Liver (tissue), 9 donors: ENCODE measurements around the gene CPA1. TPM values are rescaled to one million over a fixed set of nuclear protein-coding genes. Genes with fewer than 3 reads are reported as not detected.

Experiments used
- DNase-seq: peaks from one replicate; pipeline ENCODE4 v3.0.0-alpha.2; 2017; ENCODE audit warnings: low spot score
- H3K27ac ChIP-seq, 2 donors: one replicate each; pipeline ENCODE4 v1.7.0; 2013; ENCODE audit warnings: inconsistent platforms in 2 of 2, low read length in 2 of 2, control low read depth in 1 of 2, low read depth in 1 of 2, mild to moderate bottlenecking in 1 of 2
- H3K27me3 ChIP-seq, 4 donors: one replicate each; pipeline versions ENCODE4 v1.6.1 to v1.7.0; 2013; ENCODE audit warnings: low read length in 3 of 4, inconsistent platforms in 1 of 4, mild to moderate bottlenecking in 1 of 4, moderate library complexity in 1 of 4; ENCODE audit not compliant: control insufficient read depth in 4 of 4, insufficient read depth in 4 of 4
- H3K36me3 ChIP-seq, 4 donors: one replicate each; pipeline versions ENCODE4 v1.6.1 to v1.7.0; 2013; ENCODE audit warnings: low read length in 3 of 4, mild to moderate bottlenecking in 3 of 4, low read depth in 1 of 4, moderate library complexity in 1 of 4; ENCODE audit not compliant: control insufficient read depth in 4 of 4, insufficient read depth in 3 of 4
- H3K4me1 ChIP-seq, 4 donors: one replicate each; pipeline versions ENCODE4 v1.6.1 to v1.7.0; 2013; ENCODE audit warnings: low read length in 3 of 4, mild to moderate bottlenecking in 3 of 4, moderate library complexity in 1 of 4; ENCODE audit not compliant: control insufficient read depth in 4 of 4, insufficient read depth in 4 of 4
- H3K4me3 ChIP-seq, 3 donors: one replicate each; pipeline versions ENCODE4 v1.6.1 to v1.7.0; 2013; ENCODE audit warnings: low read length in 3 of 3, control low read depth in 1 of 3, low read depth in 1 of 3, mild to moderate bottlenecking in 1 of 3
- H3K9ac ChIP-seq, 2 donors: one replicate each; pipeline ENCODE4 v1.7.0; 2013; ENCODE audit warnings: low read length in 2 of 2, mild to moderate bottlenecking in 2 of 2, moderate library complexity in 2 of 2, control low read depth in 1 of 2, low read depth in 1 of 2
- H3K9me3 ChIP-seq, 4 donors: one replicate each; pipeline versions ENCODE4 v1.6.1 to v1.7.0; 2013; ENCODE audit warnings: low read length in 3 of 4; ENCODE audit not compliant: control insufficient read depth in 4 of 4
- EGR1 ChIP-seq, 2 donors: IDR thresholded peaks; 2 replicates each; pipeline ENCODE4 v1.6.1; 2016 to 2018; ENCODE audit warnings: antibody characterized with exemption in 2 of 2, low read depth in 2 of 2
- FOXA1 ChIP-seq: IDR thresholded peaks from 2 replicates; pipeline ENCODE4 v1.6.1; 2016; ENCODE audit warnings: antibody characterized with exemption
- GABPA ChIP-seq, 2 donors: IDR thresholded peaks in 1 of 2; conservative IDR thresholded peaks in 1 of 2; 2 replicates each; pipeline ENCODE4 v1.6.1; 2016; ENCODE audit warnings: antibody characterized with exemption in 2 of 2, mild to moderate bottlenecking in 1 of 2, moderate library complexity in 1 of 2
- HNF4A ChIP-seq, 2 donors: conservative IDR thresholded peaks; 2 replicates each; pipeline ENCODE4 v1.6.1; 2016; ENCODE audit warnings: antibody characterized with exemption in 2 of 2, mild to moderate bottlenecking in 2 of 2
- JUND ChIP-seq, 2 donors: IDR thresholded peaks; 2 replicates each; pipeline ENCODE4 v1.6.1; 2016; ENCODE audit warnings: antibody characterized with exemption in 2 of 2
- RAD21 ChIP-seq, 2 donors: IDR thresholded peaks; 2 replicates each; pipeline ENCODE4 v1.6.1; 2016; ENCODE audit warnings: antibody characterized with exemption in 2 of 2, mild to moderate bottlenecking in 2 of 2
- RXRA ChIP-seq, 2 donors: IDR thresholded peaks; 2 replicates each; pipeline ENCODE4 v1.6.1; 2017 to 2018; ENCODE audit warnings: antibody characterized with exemption in 2 of 2, mild to moderate bottlenecking in 1 of 2
- TAF1 ChIP-seq: conservative IDR thresholded peaks from 2 replicates; pipeline ENCODE4 v1.6.1; 2016; ENCODE audit warnings: antibody characterized with exemption, mild to moderate bottlenecking
- YY1 ChIP-seq: IDR thresholded peaks from 2 replicates; pipeline ENCODE4 v1.6.1; 2016; ENCODE audit warnings: antibody characterized with exemption, mild to moderate bottlenecking
- WGBS: extraction: QIAGEN DNeasy Blood & Tissue Kit; methylation state at CpG from one replicate; pipeline ENCODE4 v1.1.7; 2013; 5-methylcytosine and 5-hydroxymethylcytosine counted together
- polyA plus RNA-seq, 2 donors: library from polyadenylated mRNA; stranded (reverse) in 1 of 2; unstranded in 1 of 2; fragments of 200-250 nt in 1 of 2; fragments of >200 nt in 1 of 2; fragmentation: Nextera tagmentation in 1 of 2; extraction: Ambion mirVana in 1 of 2; gene quantifications; one replicate each; pipeline versions ENCODE4 v1.2.1 to v1.2.3, GENCODE V29; 2013 to 2015
- total RNA-seq, 2 donors: library from RNA; depleted of rRNA; stranded (reverse); fragments of >200 nt; gene quantifications; one replicate each; pipeline ENCODE4 v1.2.3, GENCODE V29; 2014
- TF ChIP-seq, protein P1 (sequence below): IDR thresholded peaks from 2 replicates; pipeline ENCODE4 v1.6.1; 2016; ENCODE audit warnings: antibody characterized with exemption, mild to moderate bottlenecking
- TF ChIP-seq, protein P2 (sequence below): IDR thresholded peaks from 2 replicates; pipeline ENCODE4 v1.6.1; 2016; ENCODE audit warnings: antibody characterized with exemption
- TF ChIP-seq, protein P3 (sequence below): fragments of 150-350 bp; IDR thresholded peaks from 2 replicates; pipeline ENCODE4 v1.5.1; 2017; ENCODE audit warnings: improper control_type of control experiment, low read depth, low read length; ENCODE audit not compliant: missing input control
- TF ChIP-seq, protein P4 (sequence below): IDR thresholded peaks from 2 replicates; pipeline ENCODE4 v1.6.1; 2016; ENCODE audit warnings: antibody characterized with exemption
- TF ChIP-seq, protein P5 (sequence below): IDR thresholded peaks from 2 replicates; pipeline ENCODE4 v1.6.1; 2016; ENCODE audit warnings: antibody characterized with exemption
- donor health status: healthy.
- donor health status: healthy.
- donor health status: healthy.
- donor health status: healthy.
- donor health status: healthy.

CPA1 gene
- total and polyA plus RNA-seq, 4 donors = 0.07 to 0.42 TPM; not detected in 2

DNA sequence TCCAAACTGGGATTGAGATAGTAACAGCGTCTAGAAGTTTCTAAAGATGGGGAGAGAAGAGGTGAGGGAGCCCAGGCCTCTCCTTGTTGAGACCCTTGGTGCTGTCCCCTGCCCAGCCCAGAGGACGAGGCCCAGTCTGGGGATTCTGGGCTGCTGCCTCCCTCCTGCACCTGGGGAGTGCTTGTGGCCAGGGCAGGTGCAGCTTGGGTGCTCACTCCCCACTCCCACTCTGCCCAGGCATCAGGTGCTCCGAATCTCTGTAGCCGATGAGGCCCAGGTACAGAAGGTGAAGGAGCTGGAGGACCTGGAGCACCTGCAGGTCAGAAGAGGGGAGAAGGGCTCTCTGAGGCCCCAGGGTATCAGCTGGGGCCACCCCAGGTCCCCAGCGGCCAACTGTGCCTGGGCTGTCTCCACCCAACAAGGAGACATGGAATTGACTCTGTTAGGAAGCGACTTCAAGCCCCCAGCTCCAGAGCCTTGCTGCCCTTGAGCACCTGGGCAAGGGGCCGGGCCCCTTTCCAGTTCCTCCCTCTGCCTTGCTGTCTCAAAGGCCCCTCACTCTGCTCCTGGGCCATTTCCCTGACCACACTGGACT is 664 bp downstream of the CPA1 start (continued):
- TF ChIP-seq, protein P1, sequence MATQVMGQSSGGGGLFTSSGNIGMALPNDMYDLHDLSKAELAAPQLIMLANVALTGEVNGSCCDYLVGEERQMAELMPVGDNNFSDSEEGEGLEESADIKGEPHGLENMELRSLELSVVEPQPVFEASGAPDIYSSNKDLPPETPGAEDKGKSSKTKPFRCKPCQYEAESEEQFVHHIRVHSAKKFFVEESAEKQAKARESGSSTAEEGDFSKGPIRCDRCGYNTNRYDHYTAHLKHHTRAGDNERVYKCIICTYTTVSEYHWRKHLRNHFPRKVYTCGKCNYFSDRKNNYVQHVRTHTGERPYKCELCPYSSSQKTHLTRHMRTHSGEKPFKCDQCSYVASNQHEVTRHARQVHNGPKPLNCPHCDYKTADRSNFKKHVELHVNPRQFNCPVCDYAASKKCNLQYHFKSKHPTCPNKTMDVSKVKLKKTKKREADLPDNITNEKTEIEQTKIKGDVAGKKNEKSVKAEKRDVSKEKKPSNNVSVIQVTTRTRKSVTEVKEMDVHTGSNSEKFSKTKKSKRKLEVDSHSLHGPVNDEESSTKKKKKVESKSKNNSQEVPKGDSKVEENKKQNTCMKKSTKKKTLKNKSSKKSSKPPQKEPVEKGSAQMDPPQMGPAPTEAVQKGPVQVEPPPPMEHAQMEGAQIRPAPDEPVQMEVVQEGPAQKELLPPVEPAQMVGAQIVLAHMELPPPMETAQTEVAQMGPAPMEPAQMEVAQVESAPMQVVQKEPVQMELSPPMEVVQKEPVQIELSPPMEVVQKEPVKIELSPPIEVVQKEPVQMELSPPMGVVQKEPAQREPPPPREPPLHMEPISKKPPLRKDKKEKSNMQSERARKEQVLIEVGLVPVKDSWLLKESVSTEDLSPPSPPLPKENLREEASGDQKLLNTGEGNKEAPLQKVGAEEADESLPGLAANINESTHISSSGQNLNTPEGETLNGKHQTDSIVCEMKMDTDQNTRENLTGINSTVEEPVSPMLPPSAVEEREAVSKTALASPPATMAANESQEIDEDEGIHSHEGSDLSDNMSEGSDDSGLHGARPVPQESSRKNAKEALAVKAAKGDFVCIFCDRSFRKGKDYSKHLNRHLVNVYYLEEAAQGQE = no peak
- TF ChIP-seq RXRA (IDR thresholded peaks at IDR 0.05) = no peak

DNA sequence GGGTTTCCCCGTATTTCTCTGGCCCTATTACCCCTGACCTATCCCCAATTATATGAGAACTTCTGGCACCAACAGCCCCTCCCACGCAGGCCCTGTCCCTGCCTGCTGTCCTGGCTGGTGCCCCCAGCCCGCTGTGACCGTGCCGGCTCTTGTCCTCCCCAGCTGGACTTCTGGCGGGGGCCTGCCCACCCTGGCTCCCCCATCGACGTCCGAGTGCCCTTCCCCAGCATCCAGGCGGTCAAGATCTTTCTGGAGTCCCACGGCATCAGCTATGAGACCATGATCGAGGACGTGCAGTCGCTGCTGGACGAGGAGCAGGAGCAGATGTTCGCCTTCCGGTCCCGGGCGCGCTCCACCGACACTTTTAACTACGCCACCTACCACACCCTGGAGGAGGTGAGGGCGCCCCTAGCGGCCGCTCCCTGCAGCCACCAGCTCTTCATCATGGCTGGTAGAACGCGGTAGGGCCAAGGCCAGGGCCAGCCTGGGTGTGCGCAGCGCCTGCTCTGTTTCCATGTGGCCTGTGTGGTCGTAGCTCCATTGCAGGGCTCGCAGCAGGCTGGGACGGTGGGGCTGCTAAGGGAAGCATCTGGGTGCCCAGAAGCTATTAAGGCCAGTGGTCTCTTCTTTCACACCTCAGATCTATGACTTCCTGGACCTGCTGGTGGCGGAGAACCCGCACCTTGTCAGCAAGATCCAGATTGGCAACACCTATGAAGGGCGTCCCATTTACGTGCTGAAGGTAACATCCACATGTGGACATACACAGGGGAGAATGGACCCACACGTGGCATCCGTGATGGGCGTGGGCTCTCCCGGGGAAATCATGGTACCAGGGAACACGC is 1.4 kb downstream of the CPA1 start:
- WGBS = 89% methylated on average over 41 of the region's 41 CpGs
- Histone ChIP-seq H3K9ac (no peak overlapping the region), H3K4me1 (no peaks in the 10 kb centered on the region), H3K9me3 (no peaks in the 10 kb centered on the region), H3K27ac (no peak overlapping the region), H3K27me3 (no peaks in the 10 kb centered on the region), H3K4me3 (no peak overlapping the region), H3K36me3 (no peaks in the 10 kb centered on the region)
- no peak for DNase-seq
- TF ChIP-seq FOXA1 (no peak), EGR1 (IDR thresholded peaks at IDR 0.05; ENCODE audit: low read depth in 2 of 2) (no peak)
- TF ChIP-seq, protein P2, sequence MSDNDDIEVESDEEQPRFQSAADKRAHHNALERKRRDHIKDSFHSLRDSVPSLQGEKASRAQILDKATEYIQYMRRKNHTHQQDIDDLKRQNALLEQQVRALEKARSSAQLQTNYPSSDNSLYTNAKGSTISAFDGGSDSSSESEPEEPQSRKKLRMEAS = no peak
- TF ChIP-seq, protein P3, sequence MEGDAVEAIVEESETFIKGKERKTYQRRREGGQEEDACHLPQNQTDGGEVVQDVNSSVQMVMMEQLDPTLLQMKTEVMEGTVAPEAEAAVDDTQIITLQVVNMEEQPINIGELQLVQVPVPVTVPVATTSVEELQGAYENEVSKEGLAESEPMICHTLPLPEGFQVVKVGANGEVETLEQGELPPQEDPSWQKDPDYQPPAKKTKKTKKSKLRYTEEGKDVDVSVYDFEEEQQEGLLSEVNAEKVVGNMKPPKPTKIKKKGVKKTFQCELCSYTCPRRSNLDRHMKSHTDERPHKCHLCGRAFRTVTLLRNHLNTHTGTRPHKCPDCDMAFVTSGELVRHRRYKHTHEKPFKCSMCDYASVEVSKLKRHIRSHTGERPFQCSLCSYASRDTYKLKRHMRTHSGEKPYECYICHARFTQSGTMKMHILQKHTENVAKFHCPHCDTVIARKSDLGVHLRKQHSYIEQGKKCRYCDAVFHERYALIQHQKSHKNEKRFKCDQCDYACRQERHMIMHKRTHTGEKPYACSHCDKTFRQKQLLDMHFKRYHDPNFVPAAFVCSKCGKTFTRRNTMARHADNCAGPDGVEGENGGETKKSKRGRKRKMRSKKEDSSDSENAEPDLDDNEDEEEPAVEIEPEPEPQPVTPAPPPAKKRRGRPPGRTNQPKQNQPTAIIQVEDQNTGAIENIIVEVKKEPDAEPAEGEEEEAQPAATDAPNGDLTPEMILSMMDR = no peak

DNA sequence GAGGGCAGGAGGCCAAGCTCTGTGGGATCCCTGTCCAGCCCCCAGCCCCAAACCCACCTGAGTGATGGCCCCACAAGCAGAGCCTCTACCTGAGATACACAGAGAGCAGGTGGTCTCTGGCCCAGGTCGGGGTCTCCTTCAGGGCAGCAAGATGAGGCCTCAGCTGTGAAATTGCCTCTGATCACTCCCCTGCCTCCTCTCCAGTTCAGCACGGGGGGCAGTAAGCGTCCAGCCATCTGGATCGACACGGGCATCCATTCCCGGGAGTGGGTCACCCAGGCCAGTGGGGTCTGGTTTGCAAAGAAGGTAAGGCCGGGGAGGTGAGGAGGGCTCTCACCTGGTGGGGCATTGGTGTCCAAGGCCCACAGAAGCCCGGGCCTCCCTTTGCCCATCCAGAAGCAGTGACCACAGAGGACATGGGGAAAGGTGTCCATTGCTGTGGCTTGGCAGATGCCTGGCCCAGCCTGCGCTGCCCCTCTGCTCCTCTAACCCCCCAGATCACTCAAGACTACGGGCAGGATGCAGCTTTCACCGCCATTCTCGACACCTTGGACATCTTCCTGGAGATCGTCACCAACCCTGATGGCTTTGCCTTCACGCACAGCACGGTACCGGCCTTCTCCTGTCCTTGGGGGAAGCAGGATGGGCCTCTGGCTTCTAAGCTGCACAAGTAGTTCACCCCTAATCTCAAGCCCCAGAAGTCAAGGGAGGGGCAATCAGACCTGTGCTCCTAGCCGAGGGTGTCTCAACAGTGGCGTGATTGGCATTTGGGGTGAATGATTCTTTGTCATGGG is 3.1 kb downstream of the CPA1 start:
- Histone ChIP-seq H3K4me3 (no peak overlapping the region), H3K4me1 (no peaks in the 10 kb centered on the region), H3K9me3 (no peaks in the 10 kb centered on the region), H3K9ac (no peak overlapping the region), H3K27ac (no peak overlapping the region), H3K27me3 (no peaks in the 10 kb centered on the region), H3K36me3 (no peaks in the 10 kb centered on the region)
- no peak for TF ChIP-seq RXRA (IDR thresholded peaks at IDR 0.05)
- TF ChIP-seq, protein P4, sequence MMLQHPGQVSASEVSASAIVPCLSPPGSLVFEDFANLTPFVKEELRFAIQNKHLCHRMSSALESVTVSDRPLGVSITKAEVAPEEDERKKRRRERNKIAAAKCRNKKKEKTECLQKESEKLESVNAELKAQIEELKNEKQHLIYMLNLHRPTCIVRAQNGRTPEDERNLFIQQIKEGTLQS = no peak
- no peak for TF ChIP-seq RAD21 (IDR thresholded peaks at IDR 0.05)
- TF ChIP-seq HNF4A (conservative IDR thresholded peaks at IDR 0.05) = no peak
- TF ChIP-seq, protein P5, sequence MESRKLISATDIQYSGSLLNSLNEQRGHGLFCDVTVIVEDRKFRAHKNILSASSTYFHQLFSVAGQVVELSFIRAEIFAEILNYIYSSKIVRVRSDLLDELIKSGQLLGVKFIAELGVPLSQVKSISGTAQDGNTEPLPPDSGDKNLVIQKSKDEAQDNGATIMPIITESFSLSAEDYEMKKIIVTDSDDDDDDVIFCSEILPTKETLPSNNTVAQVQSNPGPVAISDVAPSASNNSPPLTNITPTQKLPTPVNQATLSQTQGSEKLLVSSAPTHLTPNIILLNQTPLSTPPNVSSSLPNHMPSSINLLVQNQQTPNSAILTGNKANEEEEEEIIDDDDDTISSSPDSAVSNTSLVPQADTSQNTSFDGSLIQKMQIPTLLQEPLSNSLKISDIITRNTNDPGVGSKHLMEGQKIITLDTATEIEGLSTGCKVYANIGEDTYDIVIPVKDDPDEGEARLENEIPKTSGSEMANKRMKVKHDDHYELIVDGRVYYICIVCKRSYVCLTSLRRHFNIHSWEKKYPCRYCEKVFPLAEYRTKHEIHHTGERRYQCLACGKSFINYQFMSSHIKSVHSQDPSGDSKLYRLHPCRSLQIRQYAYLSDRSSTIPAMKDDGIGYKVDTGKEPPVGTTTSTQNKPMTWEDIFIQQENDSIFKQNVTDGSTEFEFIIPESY = no peak
- TF ChIP-seq TAF1 = no peak
- no peak for TF ChIP-seq JUND (IDR thresholded peaks at IDR 0.05)
- TF ChIP-seq, protein P2 = no peak
- TF ChIP-seq, protein P1 = no peak
- TF ChIP-seq YY1 = no peak
- TF ChIP-seq GABPA (IDR thresholded peaks at IDR 0.05 in 1 of 2, conservative IDR thresholded peaks at IDR 0.05 in 1 of 2) = no peak
- no peak for TF ChIP-seq EGR1 (IDR thresholded peaks at IDR 0.05; ENCODE audit: low read depth in 2 of 2)
- 92% methylated on average over 18 of the region's 18 CpGs for WGBS
- DNase-seq = no peak
